KOPT-K1 (cell line): Measurements from ENCODE around the gene DNHD1.
A peak's percentile ranks its signal among the peaks of the same experiment; 100 is the strongest.
"Not testable (repeated sequence)": the region's sequence is repeated elsewhere in the genome, so short reads cannot be mapped to it uniquely, and the experiment has no call there.

ENCODE experiments used
- H3K27ac ChIP-seq: fragments of 200-600 bp; sonication (generic); 2 replicates; pipeline ENCODE4 v1.5.1; 2016; ENCODE audit warnings: antibody characterized with exemption, mild to moderate bottlenecking, low read depth, low read length; ENCODE audit not compliant: poor library complexity, severe bottlenecking
- H3K36me3 ChIP-seq: fragments of 200-600 bp; sonication (generic); 2 replicates; pipeline ENCODE4 v1.5.1; 2017; ENCODE audit warnings: antibody characterized with exemption, mild to moderate bottlenecking, low read length, moderate library complexity; ENCODE audit not compliant: insufficient read depth
- H3K9me3 ChIP-seq: fragments of 200-600 bp; sonication (generic); 2 replicates; pipeline ENCODE4 v1.5.1; 2017; ENCODE audit warnings: antibody characterized with exemption, low read length, mild to moderate bottlenecking; ENCODE audit not compliant: insufficient read depth, poor library complexity, severe bottlenecking

DNHD1 gene

GRCh38 chr11:6488821-6489220 is 8.3 kb upstream of the DNHD1 start:
- H3K27ac ChIP-seq, result no peak overlapping the region
- H3K36me3 ChIP-seq, result peaks cover 88% of the 10 kb centered on the region
- H3K9me3 ChIP-seq, result no peaks in the 10 kb centered on the region

GRCh38 chr11:6489306-6489705 is 7.8 kb upstream of the DNHD1 start:
- Histone ChIP-seq H3K27ac (no peak overlapping the region), H3K9me3 (no peaks in the 10 kb centered on the region), H3K36me3 (peaks cover 86% of the 10 kb centered on the region)

GRCh38 chr11:6498121-6498520 is 1.0 kb downstream of the DNHD1 start:
- Histone ChIP-seq H3K9me3 (no peaks in the 10 kb centered on the region), H3K36me3 (peaks cover 62% of the 10 kb centered on the region), H3K27ac (no peak overlapping the region)

- Histone ChIP-seq H3K27ac (no peak overlapping the region), H3K9me3 (no peaks in the 10 kb centered on the region), H3K36me3 (peaks cover 62% of the 10 kb centered on the region)
Observed at GRCh38 chr11:6498544-6498943, 1.5 kb downstream of the DNHD1 start.

- peaks cover 53% of the 10 kb centered on the region for H3K36me3 ChIP-seq
- no peaks in the 10 kb centered on the region for H3K9me3 ChIP-seq
- H3K27ac ChIP-seq, result no peak overlapping the region
Observed at GRCh38 chr11:6502382-6502781, 5.3 kb downstream of the DNHD1 start.

GRCh38 chr11:6504166-6504565 is 7.1 kb downstream of the DNHD1 start:
- Histone ChIP-seq H3K27ac (no peak overlapping the region), H3K9me3 (no peaks in the 10 kb centered on the region), H3K36me3 (peaks cover 37% of the 10 kb centered on the region)

- no peak overlapping the region for H3K27ac ChIP-seq
- peaks cover 29% of the 10 kb centered on the region for H3K36me3 ChIP-seq
- H3K9me3 ChIP-seq, result no peaks in the 10 kb centered on the region
Observed at GRCh38 chr11:6505577-6506240, 8.6 kb downstream of the DNHD1 start.

- no peak overlapping the region for H3K27ac ChIP-seq
- H3K9me3 ChIP-seq, result no peaks in the 10 kb centered on the region
- H3K36me3 ChIP-seq, result peaks cover 27% of the 10 kb centered on the region
Observed at GRCh38 chr11:6516865-6517264, 19.8 kb downstream of the DNHD1 start.

GRCh38 chr11:6520265-6520664 is 23.2 kb downstream of the DNHD1 start:
- H3K27ac ChIP-seq, result no peak overlapping the region
- peaks cover 16% of the 10 kb centered on the region for H3K36me3 ChIP-seq
- H3K9me3 ChIP-seq, result no peaks in the 10 kb centered on the region

GRCh38 chr11:6521946-6522345 is 24.9 kb downstream of the DNHD1 start:
- peaks cover 16% of the 10 kb centered on the region for H3K36me3 ChIP-seq
- not testable (repeated sequence) for H3K9me3 ChIP-seq, H3K27ac ChIP-seq

DNA sequence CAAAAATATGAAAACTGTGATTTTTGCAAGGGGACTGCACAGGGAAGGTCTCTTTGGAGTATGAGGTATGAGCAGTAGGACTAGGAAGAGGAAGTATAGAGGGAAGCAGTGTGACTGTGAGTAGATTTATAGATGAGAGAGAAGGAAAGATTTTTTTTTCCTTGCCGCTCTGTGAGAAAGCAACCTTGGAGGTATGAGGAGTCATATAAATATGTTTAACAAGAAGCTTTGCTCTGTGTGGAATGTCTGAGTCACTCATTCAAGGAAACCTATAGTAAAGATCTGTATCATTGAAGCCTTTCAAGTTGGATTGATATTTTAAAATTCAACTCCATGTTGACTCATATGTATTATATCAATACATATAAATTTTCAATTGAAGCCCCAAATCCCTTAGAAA is 26.2 kb downstream of the DNHD1 start:
- H3K9me3 ChIP-seq, result no peaks in the 10 kb centered on the region
- H3K36me3 ChIP-seq, result peaks cover 15% of the 10 kb centered on the region
- H3K27ac ChIP-seq, result no peak overlapping the region

DNA sequence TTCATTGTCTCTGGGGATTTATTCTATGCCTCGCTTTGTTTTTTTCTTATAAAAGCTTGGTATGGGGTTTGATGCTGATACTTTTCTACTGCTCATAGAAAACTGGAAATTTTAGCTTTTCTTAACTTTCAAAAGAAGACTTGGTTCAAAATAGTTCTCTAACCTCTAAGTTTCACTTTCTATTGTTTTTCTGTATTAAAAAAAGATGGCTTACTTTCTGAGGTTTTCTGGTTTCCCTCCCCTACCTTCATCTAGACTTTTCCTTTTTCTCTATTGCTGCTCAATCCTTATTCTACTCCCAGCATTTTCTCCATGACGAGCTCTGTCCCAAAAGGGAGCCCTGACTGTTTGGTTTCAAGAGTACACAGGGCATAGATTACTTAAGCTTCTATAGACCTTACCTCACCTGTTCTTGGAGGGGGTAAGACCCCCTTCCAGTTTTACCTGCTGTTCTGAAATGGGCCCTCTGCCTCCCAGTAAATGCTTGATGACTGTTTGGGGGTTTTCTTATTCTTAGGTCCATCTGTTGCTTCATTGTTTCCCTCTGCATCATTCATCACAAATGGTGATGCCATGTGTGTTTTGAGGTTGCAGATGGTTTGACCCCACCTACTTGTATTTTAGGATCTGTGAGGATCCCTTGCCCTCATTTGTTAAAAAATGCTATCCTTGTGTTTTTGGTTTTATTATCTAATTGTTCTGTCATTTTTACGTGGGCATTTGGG is 29.5 kb downstream of the DNHD1 start:
- peak overlapping the region; percentile 43 for H3K27ac ChIP-seq
- 0 out of 2 replicates have a peak, but pooled peaks cover 6% of the 10 kb centered on the region for H3K36me3 ChIP-seq
- no peaks in the 10 kb centered on the region for H3K9me3 ChIP-seq

DNA sequence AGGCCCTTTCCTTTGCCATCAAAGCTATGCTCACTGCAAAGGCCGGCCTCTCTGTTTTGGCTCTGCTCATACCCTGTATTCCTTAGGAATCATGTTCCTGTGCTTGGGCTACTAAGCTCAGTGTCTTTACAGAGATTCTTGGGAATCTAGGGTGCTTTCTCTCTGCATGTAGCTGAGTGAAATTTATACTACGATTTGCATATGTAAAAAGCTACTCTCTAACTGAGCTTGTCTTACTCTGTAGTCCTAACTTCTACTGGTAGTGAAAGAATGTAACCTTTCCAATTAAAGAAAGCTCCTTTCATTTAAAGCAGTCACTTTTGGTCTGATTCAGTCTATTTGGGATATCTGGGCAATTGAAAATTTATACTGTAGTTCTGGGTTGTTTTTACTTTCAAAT is 32.2 kb downstream of the DNHD1 start:
- Histone ChIP-seq H3K36me3 (peaks cover 13% of the 10 kb centered on the region; the same call in 1 of the 2 replicates), H3K27ac (no peak overlapping the region), H3K9me3 (no peaks in the 10 kb centered on the region)

DNA sequence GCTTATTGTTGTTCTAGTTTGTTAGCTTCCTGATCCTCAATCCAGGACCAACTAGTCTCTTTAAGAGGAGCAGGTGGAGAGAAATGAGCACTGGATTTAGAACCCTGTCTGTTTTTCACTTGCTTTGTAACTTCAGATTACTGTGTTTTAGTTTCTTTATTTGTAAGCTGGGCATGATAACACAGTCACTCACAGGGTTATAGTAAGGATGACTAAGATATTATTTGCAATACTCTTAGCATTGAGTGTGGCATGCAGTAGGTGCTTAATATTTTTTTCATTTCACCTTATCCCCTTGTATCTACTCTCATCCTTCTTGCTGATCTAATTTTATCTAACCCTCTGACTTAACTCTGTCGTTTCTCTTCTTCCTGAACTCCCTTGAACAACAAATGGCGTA is 33.8 kb downstream of the DNHD1 start:
- Histone ChIP-seq H3K9me3 (no peaks in the 10 kb centered on the region), H3K36me3 (peaks cover 13% of the 10 kb centered on the region; the same call in 1 of the 2 replicates), H3K27ac (no peak overlapping the region)

GRCh38 chr11:6531267-6531752 is 34.2 kb downstream of the DNHD1 start:
- H3K27ac ChIP-seq, result no peak overlapping the region
- peaks cover 13% of the 10 kb centered on the region; the same call in 1 of the 2 replicates for H3K36me3 ChIP-seq
- H3K9me3 ChIP-seq, result no peaks in the 10 kb centered on the region

GRCh38 chr11:6538456-6538855 is 41.4 kb downstream of the DNHD1 start:
- no peak overlapping the region for H3K27ac ChIP-seq
- H3K36me3 ChIP-seq, result no peaks in the 10 kb centered on the region; the same call in 1 of the 2 replicates
- H3K9me3 ChIP-seq, result no peaks in the 10 kb centered on the region
